ENCODE measurements around the gene BCAR1.

DNA sequence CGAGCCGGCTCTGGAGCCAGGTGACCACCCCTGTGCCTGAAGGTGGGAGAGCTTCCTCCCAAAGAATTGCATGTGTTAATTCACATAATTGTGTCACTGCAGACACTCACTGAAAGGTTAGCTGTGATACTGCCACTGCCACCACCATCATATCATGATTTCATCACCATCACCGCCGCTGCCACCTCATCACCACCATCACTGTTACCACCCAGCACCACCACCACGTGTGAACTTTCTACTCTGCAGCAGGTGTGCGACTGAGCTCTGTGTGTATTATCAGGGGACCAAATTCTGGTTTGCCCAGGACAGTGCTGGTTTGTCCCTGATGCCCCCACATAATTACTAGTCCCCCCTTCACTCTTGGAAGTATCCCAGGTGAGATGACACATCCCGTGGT lies 15.2 kb downstream of the BCAR1 start:
- TF ChIP-seq, protein P1, sequence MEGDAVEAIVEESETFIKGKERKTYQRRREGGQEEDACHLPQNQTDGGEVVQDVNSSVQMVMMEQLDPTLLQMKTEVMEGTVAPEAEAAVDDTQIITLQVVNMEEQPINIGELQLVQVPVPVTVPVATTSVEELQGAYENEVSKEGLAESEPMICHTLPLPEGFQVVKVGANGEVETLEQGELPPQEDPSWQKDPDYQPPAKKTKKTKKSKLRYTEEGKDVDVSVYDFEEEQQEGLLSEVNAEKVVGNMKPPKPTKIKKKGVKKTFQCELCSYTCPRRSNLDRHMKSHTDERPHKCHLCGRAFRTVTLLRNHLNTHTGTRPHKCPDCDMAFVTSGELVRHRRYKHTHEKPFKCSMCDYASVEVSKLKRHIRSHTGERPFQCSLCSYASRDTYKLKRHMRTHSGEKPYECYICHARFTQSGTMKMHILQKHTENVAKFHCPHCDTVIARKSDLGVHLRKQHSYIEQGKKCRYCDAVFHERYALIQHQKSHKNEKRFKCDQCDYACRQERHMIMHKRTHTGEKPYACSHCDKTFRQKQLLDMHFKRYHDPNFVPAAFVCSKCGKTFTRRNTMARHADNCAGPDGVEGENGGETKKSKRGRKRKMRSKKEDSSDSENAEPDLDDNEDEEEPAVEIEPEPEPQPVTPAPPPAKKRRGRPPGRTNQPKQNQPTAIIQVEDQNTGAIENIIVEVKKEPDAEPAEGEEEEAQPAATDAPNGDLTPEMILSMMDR (IDR thresholded peaks at IDR 0.05) = no peak
- no peak for TF ChIP-seq ZFX (IDR thresholded peaks at IDR 0.05; ENCODE audit: borderline replicate concordance)

Data from 22Rv1 (cell line).